Measurements from ENCODE around the gene KDM7A.
"Not testable (repeated sequence)": the region's sequence is repeated elsewhere in the genome, so short reads cannot be mapped to it uniquely, and the experiment has no call there.

The KDM7A gene

DNA sequence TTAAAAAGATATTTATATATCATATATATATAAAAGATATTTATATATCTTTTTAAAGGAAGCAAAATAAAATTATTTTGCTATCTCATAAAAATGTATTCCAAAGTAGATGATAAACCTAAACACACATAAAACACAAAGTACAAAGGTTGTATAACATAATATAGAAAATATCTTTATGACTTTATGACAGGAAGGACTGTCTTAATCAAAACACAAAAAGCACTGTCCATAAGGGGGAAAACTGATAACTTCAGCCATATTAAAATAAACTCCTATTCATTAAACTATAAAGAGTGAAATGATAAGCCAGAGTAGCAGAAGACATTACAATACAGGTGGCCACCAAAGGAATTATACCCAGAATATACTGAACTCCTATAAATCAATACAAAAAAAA lies 34.8 kb downstream of the KDM7A start:
- H4K20me1 ChIP-seq: peaks cover 89% of the 10 kb centered on the region
- 0 out of 2 replicates have a peak, but pooled peaks cover 8% of the 10 kb centered on the region for H3K36me3 ChIP-seq
- H3K4me1 ChIP-seq: no peaks in the 10 kb centered on the region

DNA sequence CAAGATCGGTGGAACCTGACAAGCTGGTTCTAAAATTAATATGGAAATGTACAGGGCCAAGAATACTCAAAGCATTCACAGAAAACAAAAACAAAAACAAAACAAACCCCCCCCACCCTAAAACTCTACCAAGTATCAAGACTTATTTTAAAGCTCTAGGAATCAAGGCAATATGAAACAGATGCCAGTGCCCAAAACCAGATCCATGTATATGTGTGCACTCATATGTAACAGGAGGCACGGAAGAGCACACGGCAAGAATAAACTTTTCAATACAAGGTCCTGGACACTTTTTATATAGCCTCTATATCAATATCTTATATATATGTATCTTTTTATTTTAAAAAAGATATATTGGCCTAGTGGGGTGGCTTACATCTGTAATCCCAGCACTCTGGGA lies 35.5 kb downstream of the KDM7A start:
- H4K20me1 ChIP-seq: peaks cover 81% of the 10 kb centered on the region
- H3K27me3 ChIP-seq: no peaks in the 10 kb centered on the region
- TF ChIP-seq Cebpa-rat (IDR thresholded peaks at IDR 0.05): no peak
- 0 out of 2 replicates have a peak, but pooled peaks cover 8% of the 10 kb centered on the region for H3K36me3 ChIP-seq
- H3K9me3 ChIP-seq: no peaks in the 10 kb centered on the region; the same call in 1 of the 2 replicates
- H3K9ac ChIP-seq: no peak overlapping the region
- no peak overlapping the region for H3K4me3 ChIP-seq
- no peaks in the 10 kb centered on the region for H3K4me1 ChIP-seq
- H3K27ac ChIP-seq: no peak overlapping the region
- H3K4me2 ChIP-seq: no peak overlapping the region

More for the DNA sequence above, 34.8 kb downstream of the KDM7A start:
- Histone ChIP-seq H3K9ac (no peak overlapping the region), H3K27me3 (no peaks in the 10 kb centered on the region), H3K4me3 (no peak overlapping the region), H3K27ac (no peak overlapping the region), H3K4me2 (no peak overlapping the region), H3K9me3 (no peaks in the 10 kb centered on the region; the same call in 1 of the 2 replicates)
- no peak for TF ChIP-seq Cebpa-rat (IDR thresholded peaks at IDR 0.05)

DNA sequence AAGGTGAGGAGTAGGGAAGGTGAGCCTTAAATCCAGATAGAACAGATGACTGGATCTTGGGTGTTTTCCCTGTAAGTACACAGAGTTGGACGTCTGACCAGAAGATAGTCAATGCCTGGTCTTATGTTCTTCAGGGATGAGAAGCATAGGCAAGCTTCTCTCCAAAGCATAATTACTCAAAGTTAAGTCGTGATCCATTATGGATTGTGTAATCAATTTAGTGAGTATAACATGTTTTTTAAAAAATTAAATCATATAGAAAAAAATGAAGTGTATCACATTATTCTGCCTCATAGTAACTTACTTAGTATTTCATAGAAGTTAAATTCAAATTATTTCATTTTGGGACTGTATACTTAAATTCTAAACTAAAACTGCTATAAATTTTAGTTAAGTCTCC lies 39.7 kb downstream of the KDM7A start:
- Histone ChIP-seq H3K9me3 (no peaks in the 10 kb centered on the region; the same call in 1 of the 2 replicates), H3K36me3 (peaks cover 13% of the 10 kb centered on the region), H3K4me3 (no peak overlapping the region), H3K27ac (no peak overlapping the region), H3K4me2 (no peak overlapping the region), H3K4me1 (no peaks in the 10 kb centered on the region), H3K9ac (no peak overlapping the region), H3K27me3 (no peaks in the 10 kb centered on the region), H4K20me1 (peaks cover 42% of the 10 kb centered on the region)
- TF ChIP-seq Cebpa-rat (IDR thresholded peaks at IDR 0.05): no peak

DNA sequence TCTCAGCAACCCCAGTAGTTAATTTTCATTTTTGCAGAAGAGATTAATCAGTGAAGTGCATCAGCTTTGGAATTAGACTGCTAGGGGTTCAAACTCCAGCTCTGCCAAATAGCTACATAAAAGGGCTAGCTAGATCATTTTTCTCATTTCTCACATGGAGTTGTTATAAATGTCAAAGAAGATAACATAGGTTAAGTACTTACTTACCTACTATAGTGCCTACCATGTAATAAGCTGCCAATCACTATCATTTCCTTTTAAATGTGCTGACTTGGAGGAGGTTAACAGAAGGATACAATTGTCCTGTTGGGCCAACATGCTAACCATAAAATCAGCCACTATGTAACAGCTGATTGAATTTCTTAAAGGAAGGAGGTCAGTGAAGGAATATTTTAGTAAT lies 40.7 kb downstream of the KDM7A start:
- H3K9ac ChIP-seq: no peak overlapping the region
- no peak overlapping the region for H3K27ac ChIP-seq
- no peak overlapping the region for H3K4me3 ChIP-seq
- H3K9me3 ChIP-seq: no peaks in the 10 kb centered on the region; the same call in 1 of the 2 replicates
- H3K4me2 ChIP-seq: no peak overlapping the region
- no peaks in the 10 kb centered on the region for H3K27me3 ChIP-seq
- H3K4me1 ChIP-seq: no peaks in the 10 kb centered on the region
- peaks cover 34% of the 10 kb centered on the region for H4K20me1 ChIP-seq
- peaks cover 18% of the 10 kb centered on the region for H3K36me3 ChIP-seq
- TF ChIP-seq Cebpa-rat (IDR thresholded peaks at IDR 0.05): no peak

DNA sequence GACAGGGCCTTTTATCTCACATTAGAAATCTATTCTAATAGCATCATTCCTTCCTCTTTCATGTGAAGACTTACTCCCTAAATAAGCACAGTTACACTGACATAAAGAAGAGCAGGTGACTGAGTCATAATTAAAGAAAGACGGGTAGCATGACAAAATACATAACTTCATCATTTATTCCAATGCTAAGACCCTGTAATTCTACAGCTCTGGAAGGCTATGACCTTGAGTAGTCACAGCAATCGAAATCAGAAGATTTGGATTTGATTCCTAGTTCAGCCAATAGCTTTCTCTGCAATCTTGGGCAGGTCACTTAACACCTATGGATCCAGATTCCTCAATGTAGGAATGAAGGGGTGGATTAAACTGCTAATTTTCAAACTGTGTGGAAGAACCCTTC lies 42.7 kb downstream of the KDM7A start:
- TF ChIP-seq Cebpa-rat (IDR thresholded peaks at IDR 0.05): no peak
- Histone ChIP-seq H3K27ac (no peak overlapping the region), H3K4me1 (no peaks in the 10 kb centered on the region), H3K4me2 (no peak overlapping the region), H3K36me3 (peaks cover 21% of the 10 kb centered on the region), H3K9me3 (no peaks in the 10 kb centered on the region), H3K9ac (no peak overlapping the region), H4K20me1 (peaks cover 15% of the 10 kb centered on the region; the same call in 1 of the 2 replicates), H3K27me3 (no peaks in the 10 kb centered on the region), H3K4me3 (no peak overlapping the region)

- no peak for TF ChIP-seq Cebpa-rat (IDR thresholded peaks at IDR 0.05)
- H4K20me1 ChIP-seq: no peaks in the 10 kb centered on the region
- no peaks in the 10 kb centered on the region for H3K27me3 ChIP-seq
- no peak overlapping the region for H3K4me3 ChIP-seq
- no peak overlapping the region for H3K27ac ChIP-seq
- H3K4me2 ChIP-seq: no peak overlapping the region
- H3K4me1 ChIP-seq: peaks cover 11% of the 10 kb centered on the region
- peaks cover 53% of the 10 kb centered on the region for H3K36me3 ChIP-seq
- H3K9me3 ChIP-seq: peaks cover 4% of the 10 kb centered on the region; the same call in 1 of the 2 replicates
- H3K9ac ChIP-seq: no peak overlapping the region
Observed at GRCh38 chr7:140127360-140128127, 49.2 kb downstream of the KDM7A start.

- no peaks in the 10 kb centered on the region for H4K20me1 ChIP-seq
- peaks cover 15% of the 10 kb centered on the region for H3K4me1 ChIP-seq
- no peak overlapping the region for H3K4me3 ChIP-seq
- H3K9me3 ChIP-seq: peaks cover 4% of the 10 kb centered on the region; the same call in 1 of the 2 replicates
- TF ChIP-seq Cebpa-rat (IDR thresholded peaks at IDR 0.05): no peak
- H3K9ac ChIP-seq: no peak overlapping the region
- no peaks in the 10 kb centered on the region for H3K27me3 ChIP-seq
- no peak overlapping the region for H3K27ac ChIP-seq
- H3K36me3 ChIP-seq: peaks cover 47% of the 10 kb centered on the region
- no peak overlapping the region for H3K4me2 ChIP-seq
Observed at GRCh38 chr7:140126435-140127034, 50.2 kb downstream of the KDM7A start.

DNA sequence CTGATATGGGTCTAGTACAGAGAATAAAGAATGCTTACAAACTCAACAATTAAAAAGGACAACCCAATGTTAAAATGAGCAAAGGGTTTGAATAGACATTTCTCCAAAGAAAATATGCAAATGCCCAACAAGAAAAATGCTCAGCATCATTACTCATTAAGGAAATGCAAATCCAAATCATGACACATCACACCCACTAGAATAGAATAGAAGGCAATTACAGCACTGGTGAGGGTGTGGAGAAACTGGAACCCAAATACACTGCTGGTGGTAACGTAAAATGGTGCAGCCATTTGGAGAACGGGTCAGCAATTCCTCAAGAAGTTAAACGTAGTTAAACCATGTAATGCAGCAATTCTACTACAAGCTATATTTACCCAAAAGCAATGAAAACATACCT lies 53.8 kb downstream of the KDM7A start:
- TF ChIP-seq Cebpa-rat (IDR thresholded peaks at IDR 0.05): no peak
- Histone ChIP-seq H3K4me1 (peaks cover 18% of the 10 kb centered on the region), H3K4me3 (no peak overlapping the region), H3K27ac (no peak overlapping the region), H3K4me2 (no peak overlapping the region), H3K27me3 (no peaks in the 10 kb centered on the region), H3K9ac (no peak overlapping the region), H3K36me3 (peaks cover 41% of the 10 kb centered on the region), H4K20me1 (no peaks in the 10 kb centered on the region), H3K9me3 (peaks cover 4% of the 10 kb centered on the region; the same call in 1 of the 2 replicates)

DNA sequence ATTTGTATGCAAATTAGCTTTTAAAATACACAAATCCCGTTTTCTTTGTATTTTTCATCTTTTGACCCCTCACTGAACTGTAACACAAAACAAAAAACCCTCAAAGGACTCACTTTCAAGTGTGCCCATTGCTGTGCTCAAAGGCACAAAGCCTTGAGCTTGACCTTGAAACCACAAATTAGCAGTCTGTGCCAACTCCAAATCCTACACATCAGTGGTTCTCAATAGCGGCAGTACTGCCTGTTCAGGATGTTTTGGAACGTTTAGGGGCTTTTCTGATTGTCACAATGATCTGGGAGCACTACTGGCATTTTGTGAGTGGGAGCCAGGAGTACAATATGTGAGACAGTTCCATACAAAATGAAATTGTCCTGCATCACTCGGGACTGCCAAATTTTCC lies 55.5 kb downstream of the KDM7A start:
- Histone ChIP-seq H3K27ac (no peak overlapping the region), H3K27me3 (no peaks in the 10 kb centered on the region), H3K9ac (no peak overlapping the region), H3K36me3 (peaks cover 41% of the 10 kb centered on the region), H3K4me3 (no peak overlapping the region), H3K9me3 (peaks cover 6% of the 10 kb centered on the region; the same call in 1 of the 2 replicates), H3K4me1 (peaks cover 18% of the 10 kb centered on the region), H4K20me1 (no peaks in the 10 kb centered on the region), H3K4me2 (no peak overlapping the region)
- no peak for TF ChIP-seq Cebpa-rat (IDR thresholded peaks at IDR 0.05)

GRCh38 chr7:140114817-140115216 lies 62.0 kb downstream of the KDM7A start:
- not testable (repeated sequence) for H3K4me2 ChIP-seq, H3K27ac ChIP-seq, H3K4me3 ChIP-seq, H3K4me1 ChIP-seq, H4K20me1 ChIP-seq, H3K27me3 ChIP-seq, H3K9ac ChIP-seq
- H3K9me3 ChIP-seq: peaks cover 26% of the 10 kb centered on the region
- H3K36me3 ChIP-seq: peaks cover 67% of the 10 kb centered on the region

DNA sequence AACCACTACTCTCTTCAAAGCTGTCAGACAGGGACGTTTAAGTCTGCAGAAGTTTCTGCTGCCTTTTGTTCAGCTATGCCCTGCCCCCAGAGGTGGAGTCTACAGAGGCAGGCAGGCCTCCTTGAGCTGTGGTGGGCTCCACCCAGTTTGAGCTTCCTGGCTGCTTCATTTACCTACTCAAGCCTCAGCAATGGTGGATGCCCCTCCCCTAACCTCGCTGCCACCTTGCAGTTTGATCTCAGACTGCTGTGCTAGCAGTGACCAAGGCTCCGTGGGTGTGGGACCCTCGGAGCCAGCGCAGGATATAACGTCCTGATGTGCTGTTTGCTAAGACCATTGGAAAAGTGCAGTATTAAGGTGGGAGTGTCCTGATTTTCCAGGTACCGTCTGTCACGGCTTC lies 68.0 kb downstream of the KDM7A start:
- H3K27me3 ChIP-seq, H3K9ac ChIP-seq, H4K20me1 ChIP-seq, H3K4me1 ChIP-seq, H3K27ac ChIP-seq, H3K4me2 ChIP-seq, H3K4me3 ChIP-seq: not testable (repeated sequence)
- H3K36me3 ChIP-seq: peaks cover 46% of the 10 kb centered on the region
- peaks cover 25% of the 10 kb centered on the region for H3K9me3 ChIP-seq

Measured in BLaER1 (cell line).